ENCODE measurements around the gene SCGB1D1.

DNA sequence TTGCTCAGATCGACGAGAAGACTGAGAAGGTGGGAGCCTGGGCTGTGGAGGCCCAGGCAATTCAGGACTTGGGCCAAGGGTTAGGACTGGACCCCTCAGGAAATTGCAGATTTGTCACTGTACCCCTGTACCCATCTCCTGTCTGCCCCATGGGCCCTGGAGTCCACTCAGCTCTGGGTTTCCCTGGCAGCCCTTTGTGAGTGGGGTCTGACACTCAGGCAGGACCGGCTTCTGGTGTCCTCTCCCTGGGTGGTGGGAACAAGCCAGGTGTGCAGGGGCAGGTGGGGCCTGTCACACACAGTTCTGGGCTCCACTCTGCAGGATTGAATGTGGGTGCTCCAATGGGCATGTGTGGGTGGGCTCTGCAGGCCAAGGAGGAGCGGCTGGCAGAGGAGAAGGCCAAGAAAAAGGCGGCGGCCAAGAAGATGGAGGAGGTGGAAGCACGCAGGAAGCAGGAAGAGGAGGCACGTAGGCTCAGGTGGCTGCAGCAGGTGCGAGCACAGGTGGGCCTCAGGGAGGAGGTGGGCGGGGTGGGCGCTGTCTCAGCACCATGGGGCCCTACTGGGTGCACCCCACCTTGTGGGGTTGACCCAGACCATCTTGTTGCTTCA is 44.6 kb upstream of the SCGB1D1 start:
- TF ChIP-seq, protein P1, sequence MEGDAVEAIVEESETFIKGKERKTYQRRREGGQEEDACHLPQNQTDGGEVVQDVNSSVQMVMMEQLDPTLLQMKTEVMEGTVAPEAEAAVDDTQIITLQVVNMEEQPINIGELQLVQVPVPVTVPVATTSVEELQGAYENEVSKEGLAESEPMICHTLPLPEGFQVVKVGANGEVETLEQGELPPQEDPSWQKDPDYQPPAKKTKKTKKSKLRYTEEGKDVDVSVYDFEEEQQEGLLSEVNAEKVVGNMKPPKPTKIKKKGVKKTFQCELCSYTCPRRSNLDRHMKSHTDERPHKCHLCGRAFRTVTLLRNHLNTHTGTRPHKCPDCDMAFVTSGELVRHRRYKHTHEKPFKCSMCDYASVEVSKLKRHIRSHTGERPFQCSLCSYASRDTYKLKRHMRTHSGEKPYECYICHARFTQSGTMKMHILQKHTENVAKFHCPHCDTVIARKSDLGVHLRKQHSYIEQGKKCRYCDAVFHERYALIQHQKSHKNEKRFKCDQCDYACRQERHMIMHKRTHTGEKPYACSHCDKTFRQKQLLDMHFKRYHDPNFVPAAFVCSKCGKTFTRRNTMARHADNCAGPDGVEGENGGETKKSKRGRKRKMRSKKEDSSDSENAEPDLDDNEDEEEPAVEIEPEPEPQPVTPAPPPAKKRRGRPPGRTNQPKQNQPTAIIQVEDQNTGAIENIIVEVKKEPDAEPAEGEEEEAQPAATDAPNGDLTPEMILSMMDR (IDR thresholded peaks at IDR 0.05): no peak
- no peak for TF ChIP-seq POLR2AphosphoS5 (IDR thresholded peaks at IDR 0.05; ENCODE audit: low read depth, low read length)
- TF ChIP-seq, protein P2, sequence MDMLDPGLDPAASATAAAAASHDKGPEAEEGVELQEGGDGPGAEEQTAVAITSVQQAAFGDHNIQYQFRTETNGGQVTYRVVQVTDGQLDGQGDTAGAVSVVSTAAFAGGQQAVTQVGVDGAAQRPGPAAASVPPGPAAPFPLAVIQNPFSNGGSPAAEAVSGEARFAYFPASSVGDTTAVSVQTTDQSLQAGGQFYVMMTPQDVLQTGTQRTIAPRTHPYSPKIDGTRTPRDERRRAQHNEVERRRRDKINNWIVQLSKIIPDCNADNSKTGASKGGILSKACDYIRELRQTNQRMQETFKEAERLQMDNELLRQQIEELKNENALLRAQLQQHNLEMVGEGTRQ (IDR thresholded peaks at IDR 0.05; ENCODE audit: borderline replicate concordance, low read depth, low read length): no peak
- no peak for TF ChIP-seq NFIC (IDR thresholded peaks at IDR 0.05; ENCODE audit: borderline replicate concordance)
- TF ChIP-seq NRF1 (IDR thresholded peaks at IDR 0.05; ENCODE audit: low read depth, low read length): no peak
- TF ChIP-seq FOXM1 (IDR thresholded peaks at IDR 0.05; ENCODE audit: low read depth): no peak
- TF ChIP-seq RCOR1 (IDR thresholded peaks at IDR 0.05; ENCODE audit: low read length): no peak
- TF ChIP-seq, protein P3, sequence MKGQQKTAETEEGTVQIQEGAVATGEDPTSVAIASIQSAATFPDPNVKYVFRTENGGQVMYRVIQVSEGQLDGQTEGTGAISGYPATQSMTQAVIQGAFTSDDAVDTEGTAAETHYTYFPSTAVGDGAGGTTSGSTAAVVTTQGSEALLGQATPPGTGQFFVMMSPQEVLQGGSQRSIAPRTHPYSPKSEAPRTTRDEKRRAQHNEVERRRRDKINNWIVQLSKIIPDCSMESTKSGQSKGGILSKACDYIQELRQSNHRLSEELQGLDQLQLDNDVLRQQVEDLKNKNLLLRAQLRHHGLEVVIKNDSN (IDR thresholded peaks at IDR 0.05; ENCODE audit: borderline replicate concordance, low read depth): no peak
- no peak for TF ChIP-seq RFX5 (IDR thresholded peaks at IDR 0.05; ENCODE audit: low read length)
- TF ChIP-seq, protein P4, sequence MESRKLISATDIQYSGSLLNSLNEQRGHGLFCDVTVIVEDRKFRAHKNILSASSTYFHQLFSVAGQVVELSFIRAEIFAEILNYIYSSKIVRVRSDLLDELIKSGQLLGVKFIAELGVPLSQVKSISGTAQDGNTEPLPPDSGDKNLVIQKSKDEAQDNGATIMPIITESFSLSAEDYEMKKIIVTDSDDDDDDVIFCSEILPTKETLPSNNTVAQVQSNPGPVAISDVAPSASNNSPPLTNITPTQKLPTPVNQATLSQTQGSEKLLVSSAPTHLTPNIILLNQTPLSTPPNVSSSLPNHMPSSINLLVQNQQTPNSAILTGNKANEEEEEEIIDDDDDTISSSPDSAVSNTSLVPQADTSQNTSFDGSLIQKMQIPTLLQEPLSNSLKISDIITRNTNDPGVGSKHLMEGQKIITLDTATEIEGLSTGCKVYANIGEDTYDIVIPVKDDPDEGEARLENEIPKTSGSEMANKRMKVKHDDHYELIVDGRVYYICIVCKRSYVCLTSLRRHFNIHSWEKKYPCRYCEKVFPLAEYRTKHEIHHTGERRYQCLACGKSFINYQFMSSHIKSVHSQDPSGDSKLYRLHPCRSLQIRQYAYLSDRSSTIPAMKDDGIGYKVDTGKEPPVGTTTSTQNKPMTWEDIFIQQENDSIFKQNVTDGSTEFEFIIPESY (IDR thresholded peaks at IDR 0.05; ENCODE audit: borderline replicate concordance, low read depth): no peak
- no peak for TF ChIP-seq EZH2phosphoT487 (IDR thresholded peaks at IDR 0.05; ENCODE audit: borderline replicate concordance, low read depth)
- TF ChIP-seq, protein P5, sequence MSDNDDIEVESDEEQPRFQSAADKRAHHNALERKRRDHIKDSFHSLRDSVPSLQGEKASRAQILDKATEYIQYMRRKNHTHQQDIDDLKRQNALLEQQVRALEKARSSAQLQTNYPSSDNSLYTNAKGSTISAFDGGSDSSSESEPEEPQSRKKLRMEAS (IDR thresholded peaks at IDR 0.05; ENCODE audit: low read depth): no peak
- no peak for TF ChIP-seq TAF1 (IDR thresholded peaks at IDR 0.05; ENCODE audit: borderline replicate concordance, low read depth, low read length)
